GM19035 (cell line): ENCODE data around the gene DYRK1A.

Source experiments
- ATAC-seq: cut with Tn5 transposase; IDR thresholded peaks from one replicate; pipeline ENCODE4 v1.9.1; 2021; ENCODE audit not compliant: unreplicated experiment

Gene DYRK1A

DNA sequence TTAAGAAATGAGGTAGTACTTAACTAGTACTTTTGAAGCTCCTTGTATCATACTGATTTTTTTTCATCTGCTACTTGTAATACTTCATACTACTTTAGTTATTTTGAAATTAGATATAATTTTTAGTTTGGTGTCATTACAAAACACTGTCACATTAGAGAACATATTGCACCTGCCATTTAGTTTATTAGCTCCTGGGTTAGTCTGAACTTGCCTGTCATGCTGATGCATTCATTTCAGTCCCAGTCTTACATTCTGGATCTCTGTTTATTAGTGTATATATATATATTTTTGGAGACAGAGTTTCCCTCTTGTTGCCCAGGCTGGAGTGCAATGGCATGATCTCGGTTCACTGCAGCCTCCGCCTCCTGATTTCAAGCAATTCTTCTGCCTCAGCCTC is 50.3 kb downstream of the DYRK1A start:
- ATAC-seq = no peak

DNA sequence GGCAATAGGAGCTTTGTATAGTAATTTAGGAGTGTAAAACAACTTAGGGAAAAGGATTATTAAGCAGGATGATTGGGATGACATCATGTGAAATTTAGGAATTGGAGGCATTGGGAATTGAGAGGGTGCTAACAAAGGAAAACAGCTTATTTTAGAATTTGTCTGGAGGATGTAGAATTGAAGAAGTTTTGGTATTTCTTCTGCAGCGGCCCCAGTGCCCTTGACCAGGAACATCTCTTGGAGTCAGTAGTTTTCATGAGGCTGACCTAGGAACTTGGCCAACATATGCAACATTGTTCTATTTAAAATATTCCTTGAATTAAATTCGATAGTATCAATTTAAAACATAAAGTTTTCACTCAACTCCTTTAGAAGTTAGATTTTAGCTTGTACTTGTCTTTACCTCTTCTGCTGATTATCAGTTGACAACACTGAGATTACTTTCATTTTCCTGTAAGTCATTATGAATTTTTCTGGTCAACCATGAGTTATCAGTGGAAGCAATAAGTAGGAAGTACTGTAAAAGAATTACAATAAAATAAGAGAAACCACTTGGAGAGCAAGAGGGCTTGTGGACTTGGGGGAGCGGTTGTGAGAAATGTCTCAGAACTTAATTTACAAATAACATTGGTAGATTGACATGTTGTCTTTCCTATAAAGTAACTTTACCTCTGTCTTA is 52.8 kb downstream of the DYRK1A start:
- no peak for ATAC-seq

DNA sequence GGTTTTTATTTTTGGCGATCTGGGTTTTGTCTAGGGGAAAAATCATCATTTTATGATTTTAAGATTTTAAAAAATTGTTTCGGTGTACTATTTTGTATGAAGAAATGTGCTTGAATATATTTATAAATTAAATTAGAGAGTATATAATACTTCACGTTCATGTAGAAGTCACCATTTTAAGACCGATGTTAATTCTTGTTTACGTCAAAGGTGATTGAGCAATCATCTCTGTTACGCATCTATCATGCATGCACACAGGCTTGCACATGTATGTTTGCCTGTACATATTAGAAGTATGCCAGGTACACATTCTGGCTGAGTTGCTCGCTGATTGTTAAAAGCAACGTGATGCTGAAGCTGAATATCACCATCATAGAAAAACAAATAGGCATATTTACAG is 54.7 kb downstream of the DYRK1A start:
- ATAC-seq = no peak

DNA sequence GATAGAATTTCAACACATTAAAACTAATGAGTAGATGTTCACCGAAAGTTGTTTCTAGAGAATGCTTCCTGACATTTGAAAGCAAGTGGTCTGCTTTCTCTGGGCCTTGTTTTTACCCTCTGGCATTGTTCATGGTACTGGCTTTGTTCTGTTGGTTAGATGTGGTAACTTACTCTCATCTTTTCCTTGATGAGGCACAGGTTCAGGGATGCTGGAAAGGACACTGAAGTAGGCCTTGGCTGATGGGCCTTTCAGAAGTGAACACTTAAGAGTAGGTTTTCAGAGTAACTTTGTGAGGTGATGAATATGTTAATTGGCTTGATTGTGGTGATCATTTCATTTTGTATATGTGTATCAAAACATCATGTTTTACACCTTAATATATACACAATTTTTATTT is 55.8 kb downstream of the DYRK1A start:
- no peak for ATAC-seq

DNA sequence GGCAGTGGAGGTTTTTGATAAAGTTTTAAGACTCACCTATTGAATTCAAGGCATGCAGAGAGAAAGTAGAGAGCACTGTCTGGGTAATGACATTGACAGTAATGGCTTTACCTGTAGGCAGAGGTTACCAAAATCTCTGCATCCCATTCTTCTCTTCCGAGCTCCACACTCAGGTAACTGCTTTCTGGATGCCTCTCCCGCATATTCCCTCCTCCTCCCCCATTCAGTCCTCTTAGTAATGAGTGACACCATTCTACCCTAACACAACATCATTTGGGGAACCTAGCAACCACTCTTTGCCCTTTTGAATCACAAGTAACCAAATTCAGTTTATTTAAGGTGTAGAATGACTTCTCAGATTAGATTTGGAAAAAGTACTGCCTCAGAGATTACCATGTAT is 56.5 kb downstream of the DYRK1A start:
- no peak for ATAC-seq

DNA sequence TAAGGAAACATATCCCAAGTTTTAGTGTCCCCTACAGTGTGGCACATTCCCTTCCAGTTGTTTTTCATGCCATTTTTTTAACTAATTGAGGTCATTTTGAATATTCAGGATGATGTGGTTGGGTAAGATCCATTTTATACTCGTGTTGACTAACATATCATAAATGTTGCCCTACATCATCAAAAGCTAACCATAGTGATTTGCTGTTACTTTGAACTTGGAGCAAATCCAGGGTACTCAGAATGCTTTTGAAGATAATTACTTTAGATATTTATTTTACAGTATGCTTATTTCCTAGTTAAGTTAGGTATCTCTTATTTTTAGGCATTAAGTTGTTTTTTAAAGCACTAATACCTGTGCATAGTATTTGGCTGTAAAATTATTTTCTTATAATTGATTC is 57.8 kb downstream of the DYRK1A start:
- ATAC-seq = no peak

DNA sequence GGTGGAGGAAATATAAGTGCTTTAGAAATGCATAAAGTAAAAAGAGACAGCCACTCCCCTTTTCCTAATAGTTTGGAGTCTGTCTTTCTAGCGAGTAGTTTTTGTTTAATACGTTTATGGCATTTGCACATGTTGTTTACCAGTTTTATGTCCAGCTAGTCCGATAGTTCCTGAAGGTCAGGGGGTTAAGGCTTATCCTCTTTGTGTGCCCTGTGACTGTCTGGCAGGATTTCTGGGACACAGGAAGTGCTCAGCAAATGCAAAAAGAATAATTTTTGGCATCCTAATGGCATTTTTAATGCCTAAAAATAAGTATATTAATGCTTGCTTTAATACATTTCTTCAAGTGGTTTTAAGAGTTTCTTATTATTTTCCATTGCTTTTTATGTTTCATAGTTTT is 58.4 kb downstream of the DYRK1A start:
- no peak for ATAC-seq

DNA sequence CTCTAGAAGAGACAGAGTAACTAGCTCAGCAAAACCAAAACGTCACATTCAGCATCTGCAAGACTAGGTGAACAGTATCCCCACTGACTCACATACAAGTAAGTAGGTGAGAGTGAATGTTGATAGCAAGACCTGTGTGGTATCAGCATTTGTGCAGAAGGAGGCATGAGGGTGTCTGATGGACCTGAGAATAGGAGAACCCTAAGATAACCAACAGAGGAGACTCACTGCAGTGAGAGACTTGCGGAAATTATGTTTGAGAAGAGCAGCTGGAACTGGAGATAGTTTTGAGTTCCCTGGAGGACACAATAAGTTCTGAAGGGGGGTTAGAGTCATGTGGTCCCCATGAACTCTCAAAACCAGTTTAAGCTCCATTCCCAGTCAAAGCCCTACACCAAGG is 59.1 kb downstream of the DYRK1A start:
- no peak for ATAC-seq

DNA sequence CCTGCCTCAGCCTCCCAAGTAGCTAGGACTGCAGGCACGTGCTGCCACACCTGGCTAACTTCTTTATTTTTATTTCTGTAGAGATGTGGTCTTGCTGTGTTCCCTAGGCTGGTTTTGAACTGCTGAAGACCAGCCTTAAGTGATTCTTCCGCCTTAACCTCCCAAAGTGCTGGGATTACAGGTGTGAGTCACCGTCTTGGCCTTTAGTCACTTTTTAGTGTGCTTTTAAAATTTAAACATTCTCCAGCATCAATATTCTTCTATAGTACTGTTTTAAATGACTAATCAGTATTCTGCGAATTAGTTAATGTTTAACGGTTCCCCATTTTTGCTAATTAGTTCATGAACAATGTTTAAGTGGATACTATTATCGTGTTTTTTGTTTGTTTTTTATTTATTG is 60.6 kb downstream of the DYRK1A start:
- ATAC-seq = no peak

DNA sequence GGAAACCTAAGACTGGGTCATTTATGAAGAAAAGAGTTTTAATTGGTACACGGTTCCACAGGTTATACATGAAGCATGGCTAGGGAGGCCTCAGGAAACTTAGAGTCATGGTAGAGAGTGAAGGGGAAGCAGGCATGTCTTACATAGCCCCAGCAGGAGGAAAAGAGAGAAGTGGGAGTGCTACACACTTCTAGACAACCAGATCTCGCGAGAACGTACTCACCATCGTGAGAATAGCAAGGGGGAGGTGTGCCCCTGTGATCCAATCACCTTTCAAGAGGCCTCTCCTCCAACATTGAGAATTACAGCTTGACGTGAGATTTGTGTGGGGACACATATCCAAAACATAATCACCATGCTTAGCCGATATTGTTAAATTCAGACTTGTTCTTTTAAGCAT is 62.8 kb downstream of the DYRK1A start:
- no peak for ATAC-seq

DNA sequence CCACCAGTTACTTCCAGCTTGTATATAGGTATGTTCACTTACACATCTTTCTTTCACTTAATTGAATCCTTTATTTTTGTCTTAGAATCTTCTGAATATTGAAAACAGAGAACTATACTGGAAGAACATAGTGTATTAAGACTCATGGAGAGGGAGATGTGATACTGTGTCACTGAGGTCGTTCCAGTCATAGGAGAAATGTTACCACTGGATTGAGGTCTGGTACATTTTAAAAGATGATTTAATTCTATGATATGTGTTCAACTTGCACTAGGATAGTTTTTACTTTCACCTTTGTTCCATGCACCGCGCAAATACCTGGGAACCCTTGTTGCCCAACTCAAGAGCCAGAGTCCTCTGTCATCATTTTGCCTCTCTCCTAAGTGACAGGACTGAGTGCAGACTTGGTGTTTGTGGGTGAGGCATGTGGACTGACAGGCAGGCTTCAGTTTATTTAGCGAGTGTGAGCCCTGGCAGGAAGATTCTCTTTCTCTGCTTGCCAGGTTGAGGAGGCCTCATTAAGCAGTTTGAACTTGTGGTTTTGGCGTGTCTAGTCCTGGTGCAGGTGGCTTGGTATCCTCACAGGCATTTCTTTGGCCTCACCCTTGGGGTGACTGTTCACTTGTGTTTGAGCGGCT is 63.7 kb downstream of the DYRK1A start:
- ATAC-seq = no peak

DNA sequence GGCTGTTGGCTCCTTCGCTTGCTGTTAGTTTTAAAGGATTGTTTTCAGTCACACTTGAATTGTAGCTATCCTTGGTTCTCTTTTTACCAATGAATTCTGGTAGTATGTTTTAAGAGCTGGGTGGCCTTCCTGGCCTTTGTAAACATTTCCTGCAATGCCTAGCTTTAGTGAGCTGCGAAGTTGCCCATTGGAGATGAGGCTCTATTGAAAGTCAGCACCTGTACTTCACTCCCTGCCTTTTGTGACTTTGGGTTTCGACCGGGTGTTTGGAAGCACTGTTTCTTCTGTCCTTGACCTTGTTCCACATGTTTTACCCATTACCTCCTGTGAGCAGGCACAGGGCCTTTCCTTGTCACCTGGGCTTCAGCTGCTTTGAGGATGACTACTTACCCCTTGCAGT is 64.7 kb downstream of the DYRK1A start:
- no peak for ATAC-seq

DNA sequence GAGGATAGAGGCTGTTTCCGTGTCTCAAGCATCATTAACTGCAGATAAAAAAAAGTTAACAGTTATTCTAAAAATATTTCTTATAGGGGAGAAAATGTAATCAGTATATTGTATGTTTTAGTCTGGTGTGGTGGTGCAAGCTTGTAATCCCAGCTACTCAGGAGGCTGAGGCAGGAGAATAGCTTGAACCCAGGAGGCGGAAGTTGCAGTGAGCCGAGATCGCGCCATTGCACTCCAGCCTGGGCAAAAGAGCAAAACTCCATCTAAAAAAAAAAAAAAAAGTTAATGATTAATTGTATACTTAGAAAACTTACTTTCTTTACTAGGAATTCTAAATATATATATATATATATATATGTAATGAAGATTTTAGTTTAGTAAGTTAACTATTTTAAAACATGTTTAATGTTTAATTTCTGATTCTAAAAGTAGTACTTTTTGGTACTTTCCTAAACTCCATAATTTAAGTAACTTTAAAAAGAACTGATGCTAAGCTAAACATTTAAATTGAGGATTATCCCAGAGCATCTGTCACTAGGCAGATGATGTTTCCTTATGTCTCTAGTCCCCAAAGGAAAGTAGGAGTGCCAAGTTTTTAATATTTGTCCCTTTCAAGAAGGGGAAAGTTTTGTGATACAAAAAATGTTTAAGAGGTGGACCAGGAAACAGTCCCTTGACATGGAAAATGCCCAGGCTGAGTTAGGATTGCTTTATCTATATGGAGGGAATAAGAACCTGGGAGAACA is 66.3 kb downstream of the DYRK1A start:
- ATAC-seq = no peak

DNA sequence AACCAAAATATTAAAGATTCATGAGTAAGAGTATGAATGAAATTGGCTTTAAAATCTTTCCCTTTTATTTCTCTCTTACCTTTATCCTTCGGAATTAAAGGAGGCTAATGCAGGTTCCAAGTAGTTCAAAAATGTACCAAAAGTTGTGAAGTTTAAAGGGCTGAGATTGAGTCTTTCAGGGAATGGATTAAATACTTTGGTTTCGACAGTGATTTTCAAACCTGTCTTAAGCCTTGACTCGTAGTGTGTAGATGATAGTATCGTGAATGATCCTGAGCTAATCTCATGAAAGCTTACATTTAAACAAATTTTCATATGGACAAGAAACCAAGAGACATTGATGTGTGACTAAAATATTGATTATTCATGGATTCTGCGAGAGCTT is 66.9 kb downstream of the DYRK1A start:
- no peak for ATAC-seq

DNA sequence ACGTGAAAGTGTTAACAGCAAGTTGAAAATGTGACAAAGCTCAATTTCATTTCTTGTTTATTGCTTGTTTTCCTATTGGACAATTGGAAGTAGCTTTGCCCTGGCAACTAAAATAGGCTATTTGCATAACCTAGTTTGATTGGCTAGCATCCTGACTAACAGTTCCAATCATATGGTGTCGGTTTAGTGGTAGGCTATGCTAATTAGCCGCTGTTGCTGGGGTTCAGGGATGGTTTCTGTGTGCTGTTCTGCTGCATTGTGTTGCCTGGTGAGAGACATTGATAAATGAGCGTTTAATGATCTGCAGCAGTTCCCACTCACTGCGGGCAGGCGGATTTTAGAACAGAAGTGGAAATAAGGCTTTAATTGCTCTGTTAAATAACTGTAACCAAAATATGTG is 68.5 kb downstream of the DYRK1A start:
- no peak for ATAC-seq

DNA sequence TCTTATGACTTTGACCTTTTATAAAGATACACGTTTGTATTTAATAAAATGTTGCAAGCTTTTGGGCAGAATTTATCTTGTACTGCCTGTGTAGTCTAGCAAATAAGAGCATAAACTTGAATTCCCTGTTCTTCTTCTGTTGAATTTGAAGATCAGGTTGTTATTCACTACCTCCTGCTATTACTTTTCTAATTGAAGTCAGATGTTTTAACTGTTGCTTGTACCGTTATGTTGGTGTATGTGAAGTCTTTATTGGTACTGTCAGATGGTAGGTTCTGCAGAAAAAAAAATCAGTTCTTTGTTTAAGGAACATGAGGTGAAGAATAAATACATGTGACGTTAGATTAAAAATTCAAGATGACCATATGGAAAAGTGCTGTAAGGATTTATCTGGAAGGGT is 69.1 kb downstream of the DYRK1A start:
- no peak for ATAC-seq

DNA sequence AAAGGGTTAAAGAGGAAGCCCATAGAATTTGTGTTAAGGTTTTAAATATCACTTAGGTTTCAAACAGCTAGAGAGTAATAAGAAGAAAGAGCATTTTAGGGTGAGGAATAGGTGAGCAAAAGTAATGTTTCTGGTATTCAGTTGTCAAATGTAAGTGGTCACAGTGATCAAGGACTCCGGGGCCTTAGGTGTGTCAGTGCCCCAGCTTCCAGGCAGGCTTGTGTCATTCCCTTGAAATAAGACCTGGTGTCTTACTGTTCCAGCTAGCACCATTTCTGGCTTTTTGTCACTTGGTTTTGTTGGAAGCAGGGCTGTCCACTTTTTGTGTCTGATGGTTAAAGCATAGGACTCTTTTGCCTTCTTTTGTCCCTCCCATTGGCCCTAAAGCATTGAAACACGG is 69.6 kb downstream of the DYRK1A start:
- no peak for ATAC-seq

DNA sequence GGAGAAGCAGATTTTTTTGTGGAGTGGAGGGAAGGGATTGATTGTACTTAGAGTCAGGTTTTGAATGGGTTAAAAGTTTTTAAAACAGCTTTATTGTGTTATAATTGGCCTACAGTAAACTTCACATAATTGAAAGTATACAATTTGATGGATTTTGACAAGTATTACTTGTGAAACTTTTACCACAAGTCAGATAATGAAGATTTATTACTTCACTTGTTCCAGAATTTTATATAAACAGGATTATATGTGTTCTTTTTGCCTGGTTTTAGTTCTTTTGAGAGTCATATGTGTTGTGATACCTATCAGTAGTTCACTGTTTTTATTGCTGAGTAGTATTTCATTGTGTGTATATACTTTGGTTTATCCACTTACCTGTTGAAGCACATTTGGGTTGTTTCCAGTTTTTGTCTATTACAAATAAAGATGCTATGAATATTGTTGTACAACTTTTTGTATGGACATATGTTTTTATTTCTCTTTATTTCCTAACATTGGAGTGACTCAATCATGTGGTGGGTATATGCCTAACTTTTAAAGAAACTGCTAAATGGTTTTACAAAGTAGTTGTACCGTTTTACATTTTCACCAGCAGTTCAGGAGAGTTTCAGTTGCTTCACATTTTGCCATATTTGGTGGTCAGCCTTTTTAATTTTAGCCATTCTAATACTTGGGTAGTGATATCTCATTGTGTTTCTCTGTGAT is 71.0 kb downstream of the DYRK1A start:
- ATAC-seq = no peak

DNA sequence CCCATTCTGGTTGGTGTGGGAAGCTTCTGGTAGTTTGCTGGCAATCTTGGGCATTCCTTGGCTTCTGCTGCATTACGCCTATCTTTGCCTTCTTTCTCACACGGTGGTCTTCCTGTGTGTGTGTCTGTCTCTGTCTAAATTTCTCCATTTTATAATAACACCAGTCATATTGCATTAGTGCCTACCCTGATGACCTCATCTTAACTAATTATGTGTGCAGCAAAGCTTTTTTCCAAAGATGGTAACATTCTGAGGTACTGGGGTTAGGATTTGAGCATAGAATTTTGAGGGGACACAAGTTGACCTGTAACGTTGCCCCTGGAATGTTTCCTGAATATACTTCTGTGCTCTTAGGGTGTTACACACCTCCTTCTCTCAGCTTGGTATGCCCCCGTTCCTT is 77.1 kb downstream of the DYRK1A start:
- no peak for ATAC-seq

DNA sequence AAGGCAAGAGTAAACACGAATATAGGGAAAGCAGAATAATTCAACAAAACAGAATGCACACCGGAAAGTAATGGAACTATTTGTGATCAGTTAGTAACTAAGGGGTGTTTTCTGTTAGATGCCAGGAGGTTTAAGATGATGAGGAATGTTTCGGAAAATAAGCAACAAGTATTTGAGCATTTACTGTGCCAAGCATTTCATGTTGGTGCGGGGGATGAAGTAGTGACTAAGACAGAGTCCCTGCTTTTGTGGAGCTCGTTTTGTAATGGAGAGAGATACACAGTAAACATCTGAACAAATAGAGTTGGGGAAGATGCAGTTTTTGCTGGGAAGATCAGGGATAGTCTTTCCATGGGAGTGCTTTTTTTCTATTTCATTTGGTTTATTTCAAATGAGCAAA is 78.7 kb downstream of the DYRK1A start:
- ATAC-seq = no peak

DNA sequence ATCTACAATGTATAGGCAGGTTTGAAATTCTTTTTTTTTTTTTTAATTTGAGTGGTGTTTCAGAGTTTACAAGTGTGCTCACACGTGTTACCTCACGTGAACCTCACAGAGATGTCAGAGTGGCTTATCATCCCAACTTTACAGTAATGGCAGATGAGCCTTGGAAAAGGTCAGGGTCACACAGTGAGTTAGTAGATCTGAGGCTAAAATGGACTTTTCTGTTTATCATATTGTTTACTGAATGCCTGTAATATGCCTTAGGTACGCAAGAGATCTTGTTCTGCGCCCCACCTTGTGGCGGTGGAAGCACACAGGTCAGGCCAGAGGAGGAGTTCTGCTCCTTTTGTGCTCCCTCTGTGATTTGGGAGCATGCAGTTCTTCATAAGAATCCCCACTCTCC is 80.0 kb downstream of the DYRK1A start:
- no peak for ATAC-seq
